ENCODE results near the gene BRCA1. TPM values are rescaled to one million over a fixed set of nuclear protein-coding genes. Genes with fewer than 3 reads are reported as not detected.
A peak's percentile ranks its signal among the peaks of the same experiment; 100 is the strongest.
"Not testable (repeated sequence)": the region's sequence is repeated elsewhere in the genome, so short reads cannot be mapped to it uniquely, and the experiment has no call there.

Gene BRCA1
- total RNA-seq, 2 experiments from 2014 or later: 84.3 to 102 TPM

DNA sequence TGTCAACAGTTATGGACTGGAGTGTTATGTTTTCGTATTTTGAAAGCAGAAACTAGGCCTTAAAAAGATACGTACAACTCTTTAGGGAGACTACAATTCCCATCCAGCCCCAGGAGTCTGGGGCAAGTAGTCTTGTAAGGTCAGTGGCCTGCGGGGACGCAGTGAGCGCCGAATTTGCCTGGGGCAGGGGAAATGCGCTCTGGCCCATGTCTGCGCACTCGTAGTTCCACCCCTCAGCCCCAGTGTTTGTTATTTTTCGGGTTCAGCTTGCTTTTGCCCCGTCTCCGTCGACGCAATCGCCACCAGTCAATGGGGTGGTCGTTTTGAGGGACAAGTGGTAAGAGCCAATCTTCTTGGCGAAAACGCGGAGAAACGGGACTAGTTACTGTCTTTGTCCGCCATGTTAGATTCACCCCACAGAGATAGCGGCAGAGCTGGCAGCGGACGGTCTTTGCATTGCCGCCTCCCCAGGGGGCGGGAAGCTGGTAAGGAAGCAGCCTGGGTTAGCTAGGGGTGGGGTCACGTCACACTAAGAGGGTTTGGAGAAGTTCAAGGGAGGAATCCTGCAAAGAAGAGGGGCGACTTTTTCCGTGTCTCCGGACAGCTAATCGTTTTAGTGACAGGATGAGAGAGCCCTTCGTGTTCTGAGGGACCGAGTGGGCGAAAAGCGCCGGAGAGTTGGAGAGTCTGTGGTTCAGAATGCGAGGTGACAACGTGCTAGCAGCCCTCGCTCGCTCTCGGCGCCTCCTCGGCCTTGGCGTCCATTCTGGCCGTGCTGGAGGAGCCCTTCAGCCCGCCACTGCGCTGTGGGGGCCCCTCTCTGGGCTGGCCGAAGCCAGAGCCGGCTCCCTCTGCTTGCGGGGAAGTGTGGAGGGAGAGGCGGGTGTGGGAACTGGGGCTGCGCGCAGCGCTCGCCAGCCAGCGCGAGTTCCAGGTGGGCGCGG is 1.1 kb upstream of the BRCA1 start:
- no peaks in the 10 kb centered on the region for H3K9me3 Mint-ChIP-seq (ENCODE audit: low read depth)
- H3K4me1 Mint-ChIP-seq: peaks cover 45% of the 10 kb centered on the region
- CTCF ChIA-PET: interaction anchor here (1.1 kb wide), 1 partner anchor 119 kb away, joined by 3 read pairs; the partner anchor contains the start of gene IFI35
- peaks cover 32% of the 10 kb centered on the region for H3K36me3 Mint-ChIP-seq
- peak; percentile 44 for DNase-seq
- H3K4me3 Mint-ChIP-seq: peak overlapping the region; percentile 93
- ATAC-seq: no peak
- no peaks in the 10 kb centered on the region for H3K27me3 Mint-ChIP-seq
- H3K27ac Mint-ChIP-seq: peak overlapping the region; percentile 99

DNA sequence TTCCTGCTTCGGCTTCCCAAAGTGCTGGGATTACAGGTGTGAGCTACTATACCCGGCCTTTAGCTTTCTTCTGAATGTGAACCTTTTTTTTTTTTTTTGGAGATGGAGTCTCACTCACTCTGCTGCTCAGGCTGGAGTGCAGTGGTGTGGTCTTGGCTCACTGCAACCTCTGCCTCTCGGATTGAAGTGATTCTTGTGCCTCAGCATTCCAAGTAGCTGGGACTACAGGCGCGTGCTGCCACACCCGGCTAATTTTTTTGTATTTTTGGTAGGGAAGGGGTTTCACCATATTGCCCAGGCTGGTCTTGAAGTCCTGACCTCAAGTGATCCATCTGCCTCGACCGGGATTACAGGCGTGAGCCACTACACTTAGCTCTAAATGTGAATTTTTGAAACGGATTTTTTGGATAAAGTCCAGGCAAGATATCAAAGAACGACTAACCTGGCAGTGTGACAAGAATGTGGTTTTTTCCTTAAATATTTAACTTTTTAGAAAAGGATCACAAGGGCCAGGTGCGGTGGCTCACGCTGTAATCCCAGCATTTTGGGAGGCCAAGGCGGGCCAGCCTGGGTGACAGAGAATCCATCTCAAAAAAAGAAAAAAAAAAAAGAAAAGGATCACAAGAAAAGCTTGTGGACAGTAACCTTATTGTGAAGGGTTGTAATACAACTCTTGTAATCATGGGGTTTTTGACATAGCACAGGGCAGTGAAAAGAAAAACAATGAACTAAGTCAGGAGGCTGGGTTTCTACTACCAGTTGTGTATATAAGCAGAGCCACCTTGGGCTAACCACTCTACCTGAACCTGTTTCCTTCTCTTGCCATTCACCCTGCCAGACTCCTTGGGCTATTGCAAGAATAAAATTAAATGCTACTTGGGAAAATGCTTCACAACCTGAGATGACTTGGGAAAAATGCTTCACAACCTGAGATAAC is 6.2 kb downstream of the BRCA1 start:
- H3K4me1 Mint-ChIP-seq: peaks cover 12% of the 10 kb centered on the region
- CTCF ChIA-PET: no interaction called here
- ATAC-seq: no peak

DNA sequence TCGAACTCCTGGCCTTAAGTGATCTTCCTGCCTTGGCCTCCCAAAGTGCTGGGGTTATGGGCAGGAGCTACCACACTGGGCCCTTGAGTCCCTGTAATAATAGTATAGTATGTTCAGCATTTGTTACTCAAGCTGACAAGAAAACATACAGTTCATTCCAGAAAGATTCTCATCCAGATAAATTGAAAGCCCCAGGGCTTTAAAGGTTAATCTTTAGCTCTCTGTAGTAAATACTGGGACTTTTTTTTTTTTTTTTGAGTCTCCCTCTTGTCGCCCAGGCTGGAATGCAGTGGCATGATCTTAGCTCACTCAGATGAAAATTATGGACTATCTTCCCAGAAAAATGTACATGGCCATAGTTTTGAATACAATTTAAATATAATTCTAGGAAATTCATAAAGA is 11.0 kb downstream of the BRCA1 start:
- DNase-seq: no peak
- Mint-ChIP-seq H3K27me3 (no peaks in the 10 kb centered on the region), H3K4me3 (no peak overlapping the region), H3K27ac (no peak overlapping the region), H3K36me3 (peaks cover 23% of the 10 kb centered on the region), H3K9me3 (ENCODE audit: low read depth) (no peaks in the 10 kb centered on the region), H3K4me1 (no peaks in the 10 kb centered on the region)
- no peak for ATAC-seq
- CTCF ChIA-PET: interaction anchor here (2.7 kb wide), 1 partner anchor 9 kb away, joined by 7 read pairs; no protein-coding TSS in a partner anchor

More for the DNA sequence above, 6.2 kb downstream of the BRCA1 start:
- H3K27me3 Mint-ChIP-seq: no peaks in the 10 kb centered on the region
- H3K36me3 Mint-ChIP-seq: peaks cover 18% of the 10 kb centered on the region
- no peak overlapping the region for H3K27ac Mint-ChIP-seq
- H3K4me3 Mint-ChIP-seq: no peak overlapping the region
- DNase-seq: no peak
- H3K9me3 Mint-ChIP-seq (ENCODE audit: low read depth): no peaks in the 10 kb centered on the region

DNA sequence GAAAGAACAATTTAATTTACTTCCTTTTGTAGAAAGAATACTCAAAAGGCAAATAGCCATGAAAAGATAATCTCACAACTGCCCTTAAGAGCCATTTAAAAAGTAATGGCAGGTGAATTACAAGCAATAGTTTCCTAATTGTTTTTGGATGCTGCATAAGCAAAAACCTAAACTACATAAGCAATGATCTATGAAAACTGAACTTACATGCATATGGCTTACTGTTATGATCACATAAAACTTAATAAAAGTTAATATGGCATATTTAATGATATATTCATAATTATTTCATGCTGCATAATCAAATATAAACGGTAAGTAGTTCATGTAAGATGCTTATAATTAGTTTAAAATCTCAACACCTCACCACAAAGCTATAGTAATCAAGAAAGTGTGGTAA is 18.6 kb downstream of the BRCA1 start:
- H3K4me3 Mint-ChIP-seq: no peak overlapping the region
- H3K36me3 Mint-ChIP-seq: peaks cover 38% of the 10 kb centered on the region
- no peaks in the 10 kb centered on the region for H3K4me1 Mint-ChIP-seq

DNA sequence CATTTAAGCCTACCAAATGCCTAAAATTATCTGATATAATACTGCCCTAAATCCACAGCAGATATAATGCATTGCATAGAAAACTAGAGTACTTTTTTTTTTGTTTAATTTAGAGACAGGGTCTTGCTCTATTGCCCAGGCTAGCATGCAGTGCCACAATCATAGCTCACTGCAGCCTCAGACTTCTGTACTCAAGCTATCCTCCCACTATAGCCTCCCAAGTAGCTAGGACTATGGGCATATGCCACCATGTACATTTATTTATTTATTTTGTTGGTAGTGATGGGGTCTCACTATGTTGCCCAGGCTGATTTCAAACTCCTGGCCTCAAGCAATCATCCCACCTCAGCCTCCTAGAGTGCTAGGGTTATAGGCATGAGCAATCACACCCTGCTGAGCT is 20.0 kb downstream of the BRCA1 start:
- Mint-ChIP-seq H3K4me1 (no peaks in the 10 kb centered on the region), H3K4me3 (no peak overlapping the region), H3K27ac (no peak overlapping the region), H3K36me3 (peaks cover 36% of the 10 kb centered on the region), H3K9me3 (ENCODE audit: low read depth) (no peaks in the 10 kb centered on the region), H3K27me3 (no peaks in the 10 kb centered on the region)
- no peak for ATAC-seq
- CTCF ChIA-PET: interaction anchor here (1.5 kb wide), 1 partner anchor 10 kb away, joined by 7 read pairs; no protein-coding TSS in a partner anchor
- DNase-seq: no peak

More for the DNA sequence above, 18.6 kb downstream of the BRCA1 start:
- DNase-seq (no peak), ATAC-seq (no peak)
- Mint-ChIP-seq H3K27me3 (no peaks in the 10 kb centered on the region), H3K9me3 (ENCODE audit: low read depth) (no peaks in the 10 kb centered on the region), H3K27ac (no peak overlapping the region)
- CTCF ChIA-PET: no interaction called here

DNA sequence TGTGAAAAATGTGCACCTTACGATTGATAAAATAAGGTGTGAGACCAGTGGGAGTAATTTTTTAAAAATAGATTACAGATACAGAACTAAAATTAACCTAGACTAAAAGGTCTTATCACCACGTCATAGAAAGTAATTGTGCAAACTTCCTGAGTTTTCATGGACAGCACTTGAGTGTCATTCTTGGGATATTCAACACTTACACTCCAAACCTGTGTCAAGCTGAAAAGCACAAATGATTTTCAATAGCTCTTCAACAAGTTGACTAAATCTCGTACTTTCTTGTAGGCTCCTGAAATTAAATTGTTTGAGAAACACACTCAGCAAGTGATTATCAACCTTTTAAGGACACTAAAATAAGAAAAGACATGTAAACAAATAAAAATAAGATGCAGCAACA is 20.5 kb downstream of the BRCA1 start:
- Mint-ChIP-seq H3K9me3 (ENCODE audit: low read depth) (no peaks in the 10 kb centered on the region), H3K36me3 (peaks cover 39% of the 10 kb centered on the region), H3K4me1 (no peaks in the 10 kb centered on the region), H3K27me3 (no peaks in the 10 kb centered on the region), H3K27ac (no peak overlapping the region), H3K4me3 (no peak overlapping the region)
- DNase-seq (no peak), ATAC-seq (no peak)
- CTCF ChIA-PET: interaction anchor here (1.5 kb wide), 1 partner anchor 10 kb away, joined by 7 read pairs; no protein-coding TSS in a partner anchor

DNA sequence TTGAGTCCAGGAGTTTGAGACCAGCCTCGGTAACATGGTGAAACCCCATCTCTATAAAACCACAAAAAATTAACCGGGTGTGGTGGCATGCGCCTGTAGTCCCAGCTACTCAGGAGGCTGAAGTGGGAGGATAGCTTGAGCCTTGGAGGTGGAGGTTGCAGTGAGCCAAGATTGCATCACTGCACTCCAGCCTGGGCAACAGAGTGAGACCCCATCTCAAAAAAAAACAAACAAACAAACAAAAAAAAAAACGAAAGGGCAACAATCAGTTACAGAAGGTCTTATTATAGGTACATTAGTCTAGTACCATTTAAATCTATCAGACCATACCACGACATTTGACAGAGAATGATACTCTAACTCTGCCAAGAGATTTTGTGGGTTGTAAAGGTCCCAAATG is 29.8 kb downstream of the BRCA1 start:
- H3K4me3 Mint-ChIP-seq; CTCF ChIA-PET; DNase-seq; H3K4me1 Mint-ChIP-seq; H3K27ac Mint-ChIP-seq; H3K27me3 Mint-ChIP-seq; H3K9me3 Mint-ChIP-seq (ENCODE audit: low read depth); ATAC-seq: not testable (repeated sequence)
- H3K36me3 Mint-ChIP-seq: peaks cover 56% of the 10 kb centered on the region

DNA sequence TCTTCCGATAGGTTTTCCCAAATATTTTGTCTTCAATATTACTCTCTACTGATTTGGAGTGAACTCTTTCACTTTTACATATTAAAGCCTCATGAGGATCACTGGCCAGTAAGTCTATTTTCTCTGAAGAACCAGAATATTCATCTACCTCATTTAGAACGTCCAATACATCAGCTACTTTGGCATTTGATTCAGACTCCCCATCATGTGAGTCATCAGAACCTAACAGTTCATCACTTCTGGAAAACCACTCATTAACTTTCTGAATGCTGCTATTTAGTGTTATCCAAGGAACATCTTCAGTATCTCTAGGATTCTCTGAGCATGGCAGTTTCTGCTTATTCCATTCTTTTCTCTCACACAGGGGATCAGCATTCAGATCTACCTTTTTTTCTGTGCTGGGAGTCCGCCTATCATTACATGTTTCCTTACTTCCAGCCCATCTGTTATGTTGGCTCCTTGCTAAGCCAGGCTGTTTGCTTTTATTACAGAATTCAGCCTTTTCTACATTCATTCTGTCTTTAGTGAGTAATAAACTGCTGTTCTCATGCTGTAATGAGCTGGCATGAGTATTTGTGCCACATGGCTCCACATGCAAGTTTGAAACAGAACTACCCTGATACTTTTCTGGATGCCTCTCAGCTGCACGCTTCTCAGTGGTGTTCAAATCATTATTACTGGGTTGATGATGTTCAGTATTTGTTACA is 30.9 kb downstream of the BRCA1 start:
- Mint-ChIP-seq H3K36me3 (peaks cover 55% of the 10 kb centered on the region), H3K4me3 (no peak overlapping the region), H3K9me3 (ENCODE audit: low read depth) (no peaks in the 10 kb centered on the region), H3K4me1 (no peaks in the 10 kb centered on the region), H3K27ac (no peak overlapping the region), H3K27me3 (no peaks in the 10 kb centered on the region)
- DNase-seq (no peak), ATAC-seq (no peak)
- CTCF ChIA-PET: interaction anchor here (1.6 kb wide), 1 partner anchor 12 kb away, joined by 3 read pairs; no protein-coding TSS in a partner anchor

DNA sequence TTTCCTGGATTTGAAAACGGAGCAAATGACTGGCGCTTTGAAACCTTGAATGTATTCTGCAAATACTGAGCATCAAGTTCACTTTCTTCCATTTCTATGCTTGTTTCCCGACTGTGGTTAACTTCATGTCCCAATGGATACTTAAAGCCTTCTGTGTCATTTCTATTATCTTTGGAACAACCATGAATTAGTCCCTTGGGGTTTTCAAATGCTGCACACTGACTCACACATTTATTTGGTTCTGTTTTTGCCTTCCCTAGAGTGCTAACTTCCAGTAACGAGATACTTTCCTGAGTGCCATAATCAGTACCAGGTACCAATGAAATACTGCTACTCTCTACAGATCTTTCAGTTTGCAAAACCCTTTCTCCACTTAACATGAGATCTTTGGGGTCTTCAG is 32.3 kb downstream of the BRCA1 start:
- Mint-ChIP-seq H3K9me3 (ENCODE audit: low read depth) (no peaks in the 10 kb centered on the region), H3K27ac (no peak overlapping the region), H3K27me3 (no peaks in the 10 kb centered on the region), H3K36me3 (peaks cover 62% of the 10 kb centered on the region), H3K4me3 (no peak overlapping the region), H3K4me1 (no peaks in the 10 kb centered on the region)
- CTCF ChIA-PET: no interaction called here
- ATAC-seq: no peak
- no peak for DNase-seq

DNA sequence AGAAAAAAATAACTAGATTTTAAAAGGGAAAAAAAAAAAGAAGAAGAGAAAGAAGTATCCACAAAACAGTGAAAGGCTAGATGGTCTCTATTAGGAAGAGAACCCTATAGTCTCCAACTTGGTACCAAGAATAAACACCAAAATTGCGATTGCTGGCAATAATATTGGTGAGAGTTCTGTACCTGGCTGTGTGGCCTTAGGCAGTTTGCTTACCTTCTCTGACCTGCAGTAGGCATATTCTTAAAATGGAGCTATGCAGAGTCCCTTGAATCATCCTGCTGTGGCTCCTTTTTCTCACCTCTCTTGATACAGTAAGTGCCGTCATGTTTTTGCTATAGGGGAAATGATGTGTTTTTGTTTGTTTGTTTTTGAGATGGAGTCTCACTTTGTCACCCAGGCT is 35.1 kb downstream of the BRCA1 start:
- H3K36me3 Mint-ChIP-seq: peaks cover 57% of the 10 kb centered on the region
- H3K27ac Mint-ChIP-seq: no peak overlapping the region
- CTCF ChIA-PET: no interaction called here

DNA sequence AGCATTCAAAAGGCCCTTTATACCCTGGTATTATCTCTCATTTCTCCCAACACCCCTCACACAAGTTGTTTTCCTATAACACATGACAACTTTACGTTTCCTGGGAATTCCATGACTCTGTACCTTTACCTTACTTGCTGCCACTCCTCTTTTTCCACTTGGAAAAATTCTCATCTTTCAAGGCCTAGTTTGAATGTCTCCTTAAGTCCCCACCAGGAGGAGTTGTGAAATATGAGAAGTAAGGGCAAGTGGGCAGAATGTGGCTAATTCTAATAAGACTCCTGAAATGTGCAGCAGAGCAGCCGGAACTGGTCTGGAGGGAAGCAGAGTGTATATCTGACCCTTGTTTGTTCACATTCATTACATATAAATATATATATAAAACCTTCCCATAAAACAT is 39.7 kb downstream of the BRCA1 start:
- no peaks in the 10 kb centered on the region for H3K4me1 Mint-ChIP-seq
- no peaks in the 10 kb centered on the region for H3K27me3 Mint-ChIP-seq
- H3K36me3 Mint-ChIP-seq: peaks cover 39% of the 10 kb centered on the region
- CTCF ChIA-PET: no interaction called here
- H3K4me3 Mint-ChIP-seq: no peak overlapping the region
- no peak overlapping the region for H3K27ac Mint-ChIP-seq
- ATAC-seq (no peak), DNase-seq (no peak)
- H3K9me3 Mint-ChIP-seq (ENCODE audit: low read depth): no peaks in the 10 kb centered on the region

More for the DNA sequence above, 35.1 kb downstream of the BRCA1 start:
- Mint-ChIP-seq H3K9me3 (ENCODE audit: low read depth) (no peaks in the 10 kb centered on the region), H3K4me1 (no peaks in the 10 kb centered on the region), H3K27me3 (no peaks in the 10 kb centered on the region), H3K4me3 (no peak overlapping the region)
- ATAC-seq (no peak), DNase-seq (no peak)

DNA sequence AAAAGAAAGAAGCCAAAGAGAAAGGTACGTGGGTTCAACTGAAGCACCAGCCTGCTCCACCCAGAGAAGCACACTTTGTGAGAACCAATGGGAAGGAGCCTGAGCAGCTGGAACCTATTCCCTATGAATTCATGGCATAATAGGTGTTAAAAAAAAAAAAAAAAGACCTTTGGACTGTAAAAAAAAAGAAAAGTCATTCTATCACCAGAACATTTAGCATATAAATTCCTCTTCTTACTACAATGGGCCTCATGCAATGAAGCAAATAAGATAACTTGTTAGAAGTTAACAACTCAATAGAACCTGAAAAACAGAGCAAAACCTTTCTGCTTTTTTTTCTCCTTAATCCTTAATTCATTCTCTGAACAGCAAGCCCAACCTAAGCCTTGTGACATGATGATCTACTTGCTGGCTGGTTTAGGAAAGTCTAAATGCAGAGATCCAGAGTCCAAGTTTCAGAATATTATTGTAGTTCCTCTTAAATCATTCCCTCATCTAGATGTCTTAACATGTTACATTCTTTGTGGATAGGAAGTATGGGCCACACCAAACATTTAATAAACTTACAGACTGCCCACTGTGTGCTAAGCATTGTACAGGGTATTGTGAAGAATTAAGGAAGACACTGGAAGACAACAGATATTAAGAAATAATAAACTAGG is 45.4 kb downstream of the BRCA1 start:
- Mint-ChIP-seq H3K4me1 (no peaks in the 10 kb centered on the region), H3K4me3 (no peak overlapping the region), H3K9me3 (ENCODE audit: low read depth) (no peaks in the 10 kb centered on the region), H3K27ac (no peak overlapping the region), H3K27me3 (no peaks in the 10 kb centered on the region), H3K36me3 (peaks cover 32% of the 10 kb centered on the region)
- ATAC-seq (no peak), DNase-seq (no peak)
- CTCF ChIA-PET: no interaction called here

Measured in activated CD8-positive, alpha-beta memory T cell treated with anti-CD3 and anti-CD28 coated beads, Interleukin-2, amount 10 ng/mL, durations not matched to agents 7 days and 5 days (primary cell).